Suprapubic skin (tissue), 4 donors: ENCODE data around the gene LARGE1. TPM values are rescaled to one million over a fixed set of nuclear protein-coding genes. Genes with fewer than 3 reads are reported as not detected.

ENCODE experiments used
- DNase-seq, 2 donors: peaks; one replicate each; pipeline ENCODE4 v3.0.0-alpha.2; 2019; ENCODE audit warnings: low spot score in 2 of 2
- H3K27ac ChIP-seq: fragments of 200-600 bp; sonication (generic); one replicate; pipeline ENCODE4 v1.5.1; 2019
- H3K27me3 ChIP-seq: fragments of 200-600 bp; sonication (generic); one replicate; pipeline ENCODE4 v1.5.1; 2019
- H3K36me3 ChIP-seq: fragments of 200-600 bp; sonication (generic); one replicate; pipeline ENCODE4 v1.5.1; 2019
- H3K4me1 ChIP-seq: fragments of 200-600 bp; sonication (generic); one replicate; pipeline ENCODE4 v1.5.1; 2019
- H3K4me3 ChIP-seq: fragments of 200-600 bp; sonication (generic); one replicate; pipeline ENCODE4 v1.5.1; 2019; ENCODE audit warnings: mild to moderate bottlenecking
- H3K9me3 ChIP-seq: fragments of 200-600 bp; sonication (generic); one replicate; pipeline ENCODE4 v1.5.1; 2019
- CTCF ChIP-seq, 2 donors: fragments of 200-600 bp in 1 of 2; fragments of 450-650 bp in 1 of 2; sonication (generic) in 1 of 2; IDR thresholded peaks; one replicate each; pipeline ENCODE4 v1.5.1; 2016 to 2019; ENCODE audit warnings: antibody characterized with exemption in 2 of 2, mild to moderate bottlenecking in 1 of 2, moderate library complexity in 1 of 2
- EP300 ChIP-seq: sonication (generic); formaldehyde crosslinking; IDR thresholded peaks from one replicate; pipeline ENCODE4 v1.6.1; 2017; ENCODE audit warnings: antibody characterized with exemption
- POLR2A ChIP-seq, 2 donors: fragments of 450-650 bp; IDR thresholded peaks; one replicate each; pipeline ENCODE4 v1.6.1; 2017; ENCODE audit warnings: antibody characterized with exemption in 2 of 2, mild to moderate bottlenecking in 2 of 2, moderate library complexity in 2 of 2
- POLR2AphosphoS5 ChIP-seq, 3 donors: sonication (generic); formaldehyde crosslinking; IDR thresholded peaks; one replicate each; pipeline ENCODE4 v1.6.1; 2017; ENCODE audit warnings: antibody characterized with exemption in 3 of 3
- WGBS: methylation state at CpG from one replicate; pipeline ENCODE4 v1.1.5; 2018; 5-methylcytosine and 5-hydroxymethylcytosine counted together
- total RNA-seq, 4 donors: library from RNA; depleted of rRNA; stranded (reverse); fragments of >200 nt; gene quantifications; one replicate each; pipeline ENCODE4 v1.1.0, GENCODE V29; 2016

LARGE1 gene
- total RNA-seq, 4 donors from 2014 or later: 12.1 to 41.6 (median 21.1) TPM

- no peak for TF ChIP-seq POLR2A (IDR thresholded peaks at IDR 0.05)
- TF ChIP-seq CTCF (IDR thresholded peaks at IDR 0.05): no peak
- TF ChIP-seq EP300: no peak
- no peak for TF ChIP-seq POLR2AphosphoS5 (IDR thresholded peaks at IDR 0.05)
- Histone ChIP-seq H3K4me1 (no peaks in the 10 kb centered on the region), H3K27me3 (no peaks in the 10 kb centered on the region), H3K9me3 (peaks cover 15% of the 10 kb centered on the region), H3K4me3 (no peak overlapping the region), H3K36me3 (no peaks in the 10 kb centered on the region), H3K27ac (no peak overlapping the region)
- no peak for DNase-seq
These were observed 692.5 kb downstream of the LARGE1 start for GRCh38 chr22:33227791-33228190.

GRCh38 chr22:33224841-33225240 lies 695.4 kb downstream of the LARGE1 start:
- Histone ChIP-seq H3K36me3 (no peaks in the 10 kb centered on the region), H3K27me3 (no peaks in the 10 kb centered on the region), H3K27ac (no peak overlapping the region), H3K9me3 (peaks cover 6% of the 10 kb centered on the region), H3K4me1 (no peaks in the 10 kb centered on the region), H3K4me3 (no peak overlapping the region)
- WGBS: 94% methylated on average over 4 of the region's 4 CpGs
- TF ChIP-seq POLR2AphosphoS5 (IDR thresholded peaks at IDR 0.05) (no peak), CTCF (IDR thresholded peaks at IDR 0.05) (no peak), POLR2A (IDR thresholded peaks at IDR 0.05) (no peak), EP300 (no peak)
- DNase-seq: no peak
